SK-N-MC (cell line): Measurements from ENCODE around the gene NUB1.

ENCODE experiments used
- EZH2 ChIP-seq: fragments of 200-600 bp; sonication (generic); IDR thresholded peaks from one replicate; pipeline ENCODE4 v1.6.1; 2017; ENCODE audit warnings: antibody characterized with exemption
- FOXP2 ChIP-seq: optimal IDR thresholded peaks from 2 replicates; pipeline ENCODE3; 2011; ENCODE audit warnings: mild to moderate bottlenecking, moderate library complexity; ENCODE audit not compliant: insufficient read depth; ENCODE audit errors: extremely low read length, control extremely low read depth
- POLR2AphosphoS5 ChIP-seq: IDR thresholded peaks from 2 replicates; pipeline ENCODE4 v1.6.1; 2012; ENCODE audit warnings: mild to moderate bottlenecking, low read depth, low read length, borderline replicate concordance

DNA sequence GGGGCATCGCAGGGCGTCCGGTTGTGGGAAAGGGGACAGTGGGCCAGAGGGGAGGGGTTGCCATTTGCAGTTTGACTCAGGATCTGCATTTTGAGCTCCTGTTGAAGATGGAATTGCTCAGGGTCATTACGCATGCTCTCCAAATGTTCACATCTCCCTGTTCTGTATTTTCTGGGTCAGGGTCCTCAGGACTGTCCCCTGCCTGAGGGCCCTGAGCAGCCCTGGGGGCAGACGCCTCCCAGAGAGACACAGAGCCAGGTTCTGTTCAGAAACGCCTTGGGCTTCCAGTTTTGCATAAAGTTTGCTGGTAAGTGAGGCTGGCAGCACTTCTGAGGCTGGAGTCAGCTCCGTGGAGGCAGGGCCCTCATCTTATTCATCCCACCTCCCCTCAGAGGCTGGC, 34.1 kb upstream of the NUB1 start:
- no peak for TF ChIP-seq POLR2AphosphoS5
- no peak for TF ChIP-seq EZH2
- no peak for TF ChIP-seq FOXP2
